A549 (cell line): ENCODE results near the gene CUL2.

Source experiments
- CBX8 ChIP-seq: fragments of 200-600 bp; sonication (generic); IDR thresholded peaks from 2 replicates; pipeline ENCODE4 v1.6.1; 2016
- CTCF ChIP-seq: fragments of >200 bp; sonication (Bioruptor Twin); formaldehyde crosslinking; IDR thresholded peaks from 3 replicates; pipeline ENCODE4 v1.5.1; 2016
- E2F6 ChIP-seq: IDR thresholded peaks from 2 replicates; pipeline ENCODE4 v1.6.1; 2012; ENCODE audit warnings: low read depth, borderline replicate concordance
- EP300 ChIP-seq, 2 experiments: fragments of >200 bp; sonication (Bioruptor Twin); formaldehyde crosslinking; IDR thresholded peaks; 2 replicates in 1 of 2; 3 replicates in 1 of 2; pipeline ENCODE4 v1.6.1; 2016 to 2017
- ESRRA ChIP-seq: fragments of 150-350 bp; IDR thresholded peaks from 2 replicates; pipeline ENCODE4 v1.6.1; 2014; ENCODE audit warnings: mild to moderate bottlenecking, low read length, borderline replicate concordance
- JUNB ChIP-seq: fragments of >200 bp; sonication (Bioruptor Twin); formaldehyde crosslinking; IDR thresholded peaks from 2 replicates; pipeline ENCODE4 v1.6.1; 2016
- MAZ ChIP-seq: fragments of 150-350 bp; IDR thresholded peaks from 2 replicates; pipeline ENCODE4 v1.6.1; 2014; ENCODE audit warnings: antibody characterized with exemption, low read depth, low read length, borderline replicate concordance
- PBX3 ChIP-seq: IDR thresholded peaks from 2 replicates; pipeline ENCODE4 v1.6.1; 2012
- POLR2A ChIP-seq: IDR thresholded peaks from 2 replicates; pipeline ENCODE4 v1.6.1; 2012; ENCODE audit warnings: mild to moderate bottlenecking, low read length
- POLR2AphosphoS2 ChIP-seq: conservative IDR thresholded peaks from 2 replicates; pipeline ENCODE4 v1.6.1; 2012; ENCODE audit warnings: low read length, improper control_type of control experiment, inconsistent platforms
- RAD21 ChIP-seq, 2 experiments: fragments of >200 bp in 1 of 2; sonication (Bioruptor Twin) in 1 of 2; formaldehyde crosslinking in 1 of 2; IDR thresholded peaks in 1 of 2; conservative IDR thresholded peaks in 1 of 2; 2 replicates in 1 of 2; 3 replicates in 1 of 2; pipeline ENCODE4 v1.6.1; 2012 to 2018; ENCODE audit warnings: inconsistent platforms in 1 of 2
- REST ChIP-seq: fragments of 200-600 bp; sonication (generic); IDR thresholded peaks from 2 replicates; pipeline ENCODE4 v1.6.1; 2016; ENCODE audit warnings: antibody characterized with exemption, mild to moderate bottlenecking, moderate library complexity

GRCh38 chr10:35112571-35112970, 22.4 kb upstream of the CUL2 start:
- no peak for TF ChIP-seq CTCF
- no peak for TF ChIP-seq REST
- TF ChIP-seq CBX8, result no peak
- TF ChIP-seq POLR2AphosphoS2, result no peak
- no peak for TF ChIP-seq MAZ
- TF ChIP-seq JUNB, result no peak
- TF ChIP-seq ESRRA, result no peak
- TF ChIP-seq POLR2A, result no peak
- no peak for TF ChIP-seq EP300 (IDR thresholded peaks at IDR 0.05)
- no peak for TF ChIP-seq RAD21 (conservative IDR thresholded peaks at IDR 0.05 in 1 of 2, IDR thresholded peaks at IDR 0.05 in 1 of 2)
- TF ChIP-seq PBX3, result no peak
- no peak for TF ChIP-seq E2F6
